A549 (cell line): ENCODE data around the gene HECTD4. TPM values are rescaled to one million over a fixed set of nuclear protein-coding genes. Genes with fewer than 3 reads are reported as not detected.

Experiments used
- ATAC-seq, 2 experiments: fragments of 200-7000 bp in 1 of 2; fragments of >200 bp in 1 of 2; cut with Nextera tagmentation in 1 of 2; cut with Tn5 transposase in 1 of 2; 3 replicates each; pipeline versions ENCODE4 v1.8.0 to v1.9.1; 2018 to 2020; ENCODE audit warnings: mild to moderate bottlenecking in 1 of 2, moderate library complexity in 1 of 2
- CTCF ChIA-PET: fragments of 300-600 bp; sonication (Branson Sonifier 250); formaldehyde crosslinking; extraction: SDS; loops from one replicate; lab custom pipeline; 2021; ENCODE audit warnings: antibody characterized with exemption, inconsistent platforms; lab: Yijun Ruan, JAX
- POLR2A ChIA-PET: fragments of 350-600 bp; formaldehyde crosslinking; extraction: SDS; loops from one replicate; lab custom pipeline; 2021; ENCODE audit warnings: antibody characterized with exemption, inconsistent platforms; lab: Yijun Ruan, JAX
- DNase-seq, 2 experiments: peaks; one replicate each; pipeline versions ENCODE4 v3.0.0 to v3.0.0-alpha.2; 2011 to 2016; ENCODE audit warnings: low read depth in 1 of 2, low spot score in 1 of 2
- FAIRE-seq: peaks from 2 replicates; lab custom pipeline; 2011; peaks lifted over from hg19 to GRCh38; lab: Jason Lieb, UNC
- H3K27ac ChIP-seq, 2 experiments: fragments of >200 bp; sonication (Bioruptor Twin); formaldehyde crosslinking; 3 replicates each; pipeline ENCODE4 v1.5.1; 2016 to 2017
- H3K4me1 ChIP-seq: fragments of >200 bp; sonication (Bioruptor Twin); formaldehyde crosslinking; 3 replicates; pipeline ENCODE4 v1.6.1; 2016
- H3K4me2 ChIP-seq: fragments of >200 bp; sonication (Bioruptor Twin); formaldehyde crosslinking; 3 replicates; pipeline ENCODE4 v1.6.1; 2016
- H3K4me3 ChIP-seq: fragments of >200 bp; sonication (Bioruptor Twin); formaldehyde crosslinking; 3 replicates; pipeline ENCODE4 v1.5.1; 2016
- H3K9me3 ChIP-seq: fragments of >200 bp; sonication (Bioruptor Twin); formaldehyde crosslinking; 3 replicates; pipeline ENCODE4 v1.6.1; 2016
- ATOH8 ChIP-seq: fragments of 250-450 bp; sonication (Bioruptor Pico); IDR thresholded peaks from 2 replicates; pipeline ENCODE4 v1.5.0; 2020; ENCODE audit warnings: low read depth, mild to moderate bottlenecking, moderate library complexity
- BHLHE40 ChIP-seq: IDR thresholded peaks from 2 replicates; pipeline ENCODE4 v1.6.1; 2012; ENCODE audit warnings: low read depth, low read length, inconsistent platforms
- CHD2 ChIP-seq: fragments of 150-350 bp; IDR thresholded peaks from 2 replicates; pipeline ENCODE4 v1.6.1; 2014; ENCODE audit warnings: low read length; ENCODE audit not compliant: partially characterized antibody
- EHMT2 ChIP-seq: fragments of 200-600 bp; sonication (generic); IDR thresholded peaks from 2 replicates; pipeline ENCODE4 v1.6.1; 2016; ENCODE audit warnings: antibody characterized with exemption, low read depth, mild to moderate bottlenecking, moderate library complexity
- EP300 ChIP-seq, 2 experiments: fragments of >200 bp; sonication (Bioruptor Twin); formaldehyde crosslinking; IDR thresholded peaks; 2 replicates in 1 of 2; 3 replicates in 1 of 2; pipeline ENCODE4 v1.6.1; 2016 to 2017
- FOSL2 ChIP-seq, 2 experiments: fragments of 450-650 bp in 1 of 2; fragments of >200 bp in 1 of 2; sonication (Bioruptor Twin) in 1 of 2; formaldehyde crosslinking; IDR thresholded peaks; 2 replicates each; pipeline versions ENCODE4 v1.5.0 to v1.6.1; 2016 to 2020; ENCODE audit warnings: mild to moderate bottlenecking in 1 of 2, moderate library complexity in 1 of 2
- FOXS1 ChIP-seq: fragments of 250-450 bp; sonication (Bioruptor Pico); IDR thresholded peaks from 2 replicates; pipeline ENCODE4 v1.5.0; 2020; ENCODE audit warnings: mild to moderate bottlenecking, moderate library complexity
- GATA3 ChIP-seq: IDR thresholded peaks from 2 replicates; pipeline ENCODE4 v1.6.1; 2012; ENCODE audit warnings: borderline replicate concordance
- HOXB13 ChIP-seq: fragments of 250-450 bp; sonication (Bioruptor Pico); IDR thresholded peaks from 2 replicates; pipeline ENCODE4 v1.5.0; 2020; ENCODE audit warnings: low read depth, mild to moderate bottlenecking, moderate library complexity
- HOXB5 ChIP-seq: fragments of 250-450 bp; sonication (Bioruptor Pico); IDR thresholded peaks from 2 replicates; pipeline ENCODE4 v1.5.0; 2020; ENCODE audit warnings: mild to moderate bottlenecking, moderate library complexity
- JUN ChIP-seq, 2 experiments: fragments of >200 bp; sonication (Bioruptor Twin); formaldehyde crosslinking; IDR thresholded peaks; 2 replicates in 1 of 2; 3 replicates in 1 of 2; pipeline ENCODE4 v1.6.1; 2016 to 2017
- JUNB ChIP-seq: fragments of >200 bp; sonication (Bioruptor Twin); formaldehyde crosslinking; IDR thresholded peaks from 2 replicates; pipeline ENCODE4 v1.6.1; 2016
- KDM5A ChIP-seq: fragments of 200-600 bp; sonication (generic); IDR thresholded peaks from 2 replicates; pipeline ENCODE4 v1.6.1; 2016; ENCODE audit warnings: antibody characterized with exemption, mild to moderate bottlenecking
- NFE2L2 ChIP-seq: fragments of 150-350 bp; conservative IDR thresholded peaks from 2 replicates; pipeline ENCODE4 v1.6.1; 2014; ENCODE audit warnings: low read length
- NPAS2 ChIP-seq: fragments of 250-450 bp; sonication (Bioruptor Pico); IDR thresholded peaks from 2 replicates; pipeline ENCODE4 v1.8.0; 2022; ENCODE audit warnings: mild to moderate bottlenecking, moderate library complexity, borderline replicate concordance
- RAD21 ChIP-seq, 2 experiments: fragments of >200 bp in 1 of 2; sonication (Bioruptor Twin) in 1 of 2; formaldehyde crosslinking in 1 of 2; IDR thresholded peaks in 1 of 2; conservative IDR thresholded peaks in 1 of 2; 2 replicates in 1 of 2; 3 replicates in 1 of 2; pipeline ENCODE4 v1.6.1; 2012 to 2018; ENCODE audit warnings: inconsistent platforms in 1 of 2
- SMC3 ChIP-seq: fragments of >200 bp; sonication (Bioruptor Twin); formaldehyde crosslinking; IDR thresholded peaks from 3 replicates; pipeline ENCODE4 v1.6.1; 2018; ENCODE audit warnings: inconsistent platforms
- ZC3H11A ChIP-seq: fragments of 450-650 bp; IDR thresholded peaks from 2 replicates; pipeline ENCODE4 v1.6.1; 2014; ENCODE audit warnings: antibody characterized with exemption, mild to moderate bottlenecking
- ZFP36 ChIP-seq: fragments of 450-650 bp; IDR thresholded peaks from 2 replicates; pipeline ENCODE4 v1.6.1; 2014; ENCODE audit warnings: borderline replicate concordance; ENCODE audit not compliant: partially characterized antibody
- ZNF302 ChIP-seq: fragments of 250-450 bp; sonication (Bioruptor Pico); IDR thresholded peaks from 2 replicates; pipeline ENCODE4 v1.9.0; 2021; ENCODE audit warnings: inconsistent platforms, mild to moderate bottlenecking, moderate library complexity
- WGBS: methylation state at CpG from one replicate; pipeline ENCODE4 v1.1.6; 2017; ENCODE audit errors: missing lambda C conversion rate; 5-methylcytosine and 5-hydroxymethylcytosine counted together
- polyA plus RNA-seq, 4 experiments: library from polyadenylated mRNA; depleted of rRNA in 3 of 4; stranded (reverse); fragments of >200 nt; fragmentation: RNase III in 1 of 4; extraction: RNeasy Plus Mini Kit Qiagen cat#74134 plus additional on column Dnase treatment in 1 of 4; gene quantifications; 2 replicates in 3 of 4; 3 replicates in 1 of 4; pipeline ENCODE4 v1.2.3, GENCODE V29; 2011 to 2017
- TF ChIP-seq, protein P1 (sequence below): fragments of >200 bp; sonication (Bioruptor Twin); formaldehyde crosslinking; IDR thresholded peaks from 3 replicates; pipeline ENCODE4 v1.6.1; 2016
- TF ChIP-seq, protein P2 (sequence below): IDR thresholded peaks from 2 replicates; pipeline ENCODE4 v1.6.1; 2012
- TF ChIP-seq, protein P3 (sequence below): fragments of 450-650 bp; IDR thresholded peaks from 2 replicates; pipeline ENCODE4 v1.6.1; 2014; ENCODE audit warnings: antibody characterized with exemption

HECTD4 gene
- polyA plus RNA-seq, 2 of the 4 experiments (the other 2 are of a cell fraction), result 9.9 to 14.7 TPM

- Histone ChIP-seq H3K9me3 (no peaks in the 10 kb centered on the region), H3K4me2 (peak overlapping the region; percentile 58), H3K4me3 (no peak overlapping the region), H3K4me1 (peaks cover 50% of the 10 kb centered on the region), H3K27ac (peak overlapping the region; percentile 50 to 83; a peak in 5 of 6 replicates)
- no peak for FAIRE-seq
- no peak for TF ChIP-seq HOXB5 (CRISPR knock-in tag)
- TF ChIP-seq FOXS1 (CRISPR knock-in tag), result no peak
- TF ChIP-seq ZC3H11A, result no peak
- TF ChIP-seq CHD2, result no peak
- no peak for TF ChIP-seq KDM5A
- TF ChIP-seq NPAS2 (CRISPR knock-in tag), result no peak
- TF ChIP-seq RAD21 (conservative IDR thresholded peaks at IDR 0.05 in 1 of 2, IDR thresholded peaks at IDR 0.05 in 1 of 2), result no peak
- TF ChIP-seq, protein P1, sequence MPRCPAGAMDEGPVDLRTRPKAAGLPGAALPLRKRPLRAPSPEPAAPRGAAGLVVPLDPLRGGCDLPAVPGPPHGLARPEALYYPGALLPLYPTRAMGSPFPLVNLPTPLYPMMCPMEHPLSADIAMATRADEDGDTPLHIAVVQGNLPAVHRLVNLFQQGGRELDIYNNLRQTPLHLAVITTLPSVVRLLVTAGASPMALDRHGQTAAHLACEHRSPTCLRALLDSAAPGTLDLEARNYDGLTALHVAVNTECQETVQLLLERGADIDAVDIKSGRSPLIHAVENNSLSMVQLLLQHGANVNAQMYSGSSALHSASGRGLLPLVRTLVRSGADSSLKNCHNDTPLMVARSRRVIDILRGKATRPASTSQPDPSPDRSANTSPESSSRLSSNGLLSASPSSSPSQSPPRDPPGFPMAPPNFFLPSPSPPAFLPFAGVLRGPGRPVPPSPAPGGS, result no peak
- peak; percentile 35 to 79 for DNase-seq
- ChIA-PET CTCF (interaction anchor here (1.0 to 4.2 kb wide), 5 partner anchors 9 to 265 kb away, joined by 3 to 21 read pairs (median 3); no protein-coding TSS in a partner anchor), POLR2A (interaction anchor here (1.2 to 1.9 kb wide), 2 partner anchors 9 to 13 kb away, joined by 4 to 12 read pairs; partner anchors contain the start of gene NAA25)
- 59% methylated on average over 11 of the region's 11 CpGs for WGBS
- ATAC-seq, result peak; percentile 28 to 47
Observed at GRCh38 chr12:112121780-112122565, 260.3 kb downstream of the HECTD4 start.

DNA sequence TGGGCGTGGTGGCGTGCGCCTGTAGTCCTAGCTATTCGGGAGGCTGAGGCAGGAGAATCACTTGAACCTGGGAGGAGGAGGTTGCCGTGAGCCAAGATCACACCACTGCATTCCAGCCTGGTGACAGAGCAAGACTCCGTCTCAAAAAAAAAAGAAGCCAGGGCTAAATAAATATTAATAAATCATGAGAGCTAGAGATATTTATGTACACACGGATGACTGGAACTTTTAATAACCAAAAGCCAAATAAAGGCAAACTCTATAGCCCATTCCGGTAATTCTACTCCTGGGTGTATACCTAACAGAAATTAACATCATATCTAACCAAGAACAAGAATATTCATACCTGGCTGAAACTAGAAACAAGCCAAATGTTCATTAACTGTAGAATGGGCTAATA is 264.5 kb downstream of the HECTD4 start:
- Histone ChIP-seq H3K9me3 (no peaks in the 10 kb centered on the region), H3K4me2 (peak overlapping the region; percentile 29), H3K4me3 (no peak overlapping the region), H3K4me1 (peaks cover 47% of the 10 kb centered on the region)
- DNase-seq (peak in 1 of 2 experiments; percentile 60), ATAC-seq (peak in 1 of 2 experiments; percentile 31; a peak in 3 of 6 replicates), FAIRE-seq (no peak)
- TF ChIP-seq, protein P2, sequence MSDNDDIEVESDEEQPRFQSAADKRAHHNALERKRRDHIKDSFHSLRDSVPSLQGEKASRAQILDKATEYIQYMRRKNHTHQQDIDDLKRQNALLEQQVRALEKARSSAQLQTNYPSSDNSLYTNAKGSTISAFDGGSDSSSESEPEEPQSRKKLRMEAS, result peak; percentile 43; the same call in 1 of the 2 replicates
- TF ChIP-seq CHD2, result no peak
- no peak for TF ChIP-seq ZNF302
- no peak for TF ChIP-seq EHMT2
- TF ChIP-seq JUNB, result peak; percentile 52; the same call in 1 of the 2 replicates
- TF ChIP-seq NFE2L2, result no peak
- peak; percentile 48 for TF ChIP-seq ZFP36
- no peak for TF ChIP-seq HOXB13 (CRISPR knock-in tag)
- TF ChIP-seq, protein P3, sequence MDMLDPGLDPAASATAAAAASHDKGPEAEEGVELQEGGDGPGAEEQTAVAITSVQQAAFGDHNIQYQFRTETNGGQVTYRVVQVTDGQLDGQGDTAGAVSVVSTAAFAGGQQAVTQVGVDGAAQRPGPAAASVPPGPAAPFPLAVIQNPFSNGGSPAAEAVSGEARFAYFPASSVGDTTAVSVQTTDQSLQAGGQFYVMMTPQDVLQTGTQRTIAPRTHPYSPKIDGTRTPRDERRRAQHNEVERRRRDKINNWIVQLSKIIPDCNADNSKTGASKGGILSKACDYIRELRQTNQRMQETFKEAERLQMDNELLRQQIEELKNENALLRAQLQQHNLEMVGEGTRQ, result no peak
- peak; percentile 66; the same call in 1 of the 2 replicates for TF ChIP-seq GATA3
- no peak for TF ChIP-seq BHLHE40
- no peak for TF ChIP-seq FOSL2 (IDR thresholded peaks at IDR 0.05)
- peak; percentile 85 for TF ChIP-seq FOSL2 (CRISPR knock-in tag; IDR thresholded peaks at IDR 0.05)
- no peak for TF ChIP-seq SMC3
- 0 out of 5 replicates have a peak, but pooled peaks of 1 of the 2 experiments have one; percentile 27 for TF ChIP-seq JUN (IDR thresholded peaks at IDR 0.05)
- peak; percentile 12 to 15; a peak in 2 of 5 replicates for TF ChIP-seq EP300 (IDR thresholded peaks at IDR 0.05)
- TF ChIP-seq ATOH8 (CRISPR knock-in tag), result no peak
- TF ChIP-seq, all 56 proteins: peak for 7
- H3K27ac ChIP-seq, result peak overlapping the region in 1 of 2 experiments; percentile 78; a peak in 3 of 6 replicates
- ChIA-PET CTCF (no interaction called here), POLR2A (no interaction called here)
- 36% methylated on average over 8 of the region's 8 CpGs for WGBS
